ENCODE results near the gene RPS6KB1.
A peak's percentile ranks its signal among the peaks of the same experiment; 100 is the strongest.
"Not testable (repeated sequence)": the region's sequence is repeated elsewhere in the genome, so short reads cannot be mapped to it uniquely, and the experiment has no call there.

RPS6KB1 gene

GRCh38 chr17:59964482-59965328 lies 71.8 kb downstream of the RPS6KB1 start, which contains the start of gene RNFT1 (continued):
- TF ChIP-seq OSR1 (CRISPR knock-in tag; IDR thresholded peaks at IDR 0.05) (no peak), BACH2 (CRISPR knock-in tag; IDR thresholded peaks at IDR 0.05; ENCODE audit: borderline replicate concordance) (no peak), POU6F1 (CRISPR knock-in tag; IDR thresholded peaks at IDR 0.05; ENCODE audit: borderline replicate concordance, low read depth) (no peak), ZFP3 (CRISPR knock-in tag; IDR thresholded peaks at IDR 0.05) (peak; percentile 66; the same call in 1 of the 2 replicates), TOX (CRISPR knock-in tag; IDR thresholded peaks at IDR 0.05; ENCODE audit: borderline replicate concordance) (no peak), PPARA (CRISPR knock-in tag; IDR thresholded peaks at IDR 0.05; ENCODE audit: borderline replicate concordance) (no peak)

DNA sequence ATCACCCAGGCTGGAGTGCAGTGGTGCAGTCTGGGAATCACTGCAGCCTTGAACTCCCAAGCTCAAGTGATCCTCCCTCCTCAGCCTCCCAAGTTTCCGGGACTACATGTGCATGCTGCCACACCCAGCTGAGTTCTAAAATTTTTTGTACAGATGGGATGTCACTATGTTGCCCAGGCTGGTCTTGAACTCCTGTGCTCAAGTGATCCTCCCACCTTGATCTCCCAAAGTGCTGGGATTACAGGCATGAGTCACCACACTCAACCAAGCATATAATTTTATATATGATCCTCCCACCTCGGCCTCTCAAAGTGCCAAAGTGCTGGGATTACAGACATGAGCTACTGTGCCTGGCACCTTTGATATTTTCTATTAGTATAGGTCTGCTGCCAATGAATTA lies 78.8 kb downstream of the RPS6KB1 start:
- ATAC-seq: not testable (repeated sequence)

GRCh38 chr17:59972778-59973177 lies 79.9 kb downstream of the RPS6KB1 start:
- TF ChIP-seq ZNF70 (CRISPR knock-in tag; IDR thresholded peaks at IDR 0.05) (no peak), ZNF565 (CRISPR knock-in tag; conservative IDR thresholded peaks at IDR 0.05; ENCODE audit: low read depth) (no peak)
- ATAC-seq: peak; percentile 74

- not testable (repeated sequence) for ATAC-seq
Observed at GRCh38 chr17:59973483-59973882, 80.6 kb downstream of the RPS6KB1 start.

- ATAC-seq: not testable (repeated sequence)
Observed at GRCh38 chr17:59975166-59975565, 82.2 kb downstream of the RPS6KB1 start.

- ATAC-seq: not testable (repeated sequence)
Observed at GRCh38 chr17:59996608-59997007, 103.7 kb downstream of the RPS6KB1 start.
